Vagina (tissue), 2 donors: ENCODE data around the gene PEMT. TPM values are rescaled to one million over a fixed set of nuclear protein-coding genes. Genes with fewer than 3 reads are reported as not detected.
"Not testable (repeated sequence)": the region's sequence is repeated elsewhere in the genome, so short reads cannot be mapped to it uniquely, and the experiment has no call there.

Source experiments
- DNase-seq, 2 donors: peaks; one replicate each; pipeline ENCODE4 v3.0.0-alpha.2; 2017; ENCODE audit errors: extremely low spot score in 2 of 2
- H3K27ac ChIP-seq: fragments of 200-600 bp; sonication (generic); one replicate; pipeline ENCODE4 v1.5.1; 2019
- H3K27me3 ChIP-seq: fragments of 200-600 bp; sonication (generic); one replicate; pipeline ENCODE4 v1.5.1; 2019
- H3K36me3 ChIP-seq, 2 donors: fragments of 200-600 bp; sonication (generic); one replicate each; pipeline ENCODE4 v1.5.1; 2017 to 2019
- H3K4me1 ChIP-seq: fragments of 200-600 bp; sonication (generic); one replicate; pipeline ENCODE4 v1.5.1; 2019
- H3K4me3 ChIP-seq, 2 donors: fragments of 200-600 bp; sonication (generic); 1 replicate in 1 of 2; 2 replicates in 1 of 2; pipeline ENCODE4 v1.5.1; 2016 to 2019
- H3K9me3 ChIP-seq: fragments of 200-600 bp; sonication (generic); one replicate; pipeline ENCODE4 v1.5.1; 2019
- CTCF ChIP-seq, 3 experiments: fragments of 450-650 bp in 2 of 3; fragments of 200-600 bp in 1 of 3; sonication (generic) in 1 of 3; IDR thresholded peaks; one replicate each; pipeline ENCODE4 v1.5.1; 2017 to 2019; ENCODE audit warnings: antibody characterized with exemption in 3 of 3, mild to moderate bottlenecking in 2 of 3, moderate library complexity in 2 of 3
- POLR2A ChIP-seq, 2 donors: fragments of 450-650 bp; IDR thresholded peaks; one replicate each; pipeline ENCODE4 v1.6.1; 2017; ENCODE audit warnings: antibody characterized with exemption in 2 of 2, mild to moderate bottlenecking in 2 of 2, moderate library complexity in 2 of 2
- POLR2AphosphoS5 ChIP-seq, 2 donors: sonication (generic); formaldehyde crosslinking; IDR thresholded peaks; one replicate each; pipeline ENCODE4 v1.9.0; 2017; ENCODE audit warnings: antibody characterized with exemption in 2 of 2, mild to moderate bottlenecking in 2 of 2, low read depth in 1 of 2; ENCODE audit not compliant: insufficient read depth in 1 of 2
- intact Hi-C: fragments of 100-400 bp; cut with DNase I; formaldehyde crosslinking; loops from one replicate; pipeline ENCODE4 v1.15.1; 2023
- total RNA-seq: library from RNA; depleted of rRNA; stranded (reverse); fragments of >200 nt; gene quantifications from one replicate; pipeline ENCODE4 v1.2.3, GENCODE V29; 2016

The PEMT gene
- total RNA-seq, 1 donor from 2014 or later = 37.3 TPM

- Histone ChIP-seq H3K4me3 (no peak overlapping the region), H3K4me1 (peaks cover 11% of the 10 kb centered on the region), H3K27ac (no peak overlapping the region), H3K9me3 (no peaks in the 10 kb centered on the region), H3K36me3 (peaks cover 0 to 22% of the 10 kb centered on the region in 2 donors), H3K27me3 (no peaks in the 10 kb centered on the region)
- intact Hi-C loops = no loop called here
- DNase-seq = no peak
- no peak for TF ChIP-seq POLR2AphosphoS5 (IDR thresholded peaks at IDR 0.05; ENCODE audit: insufficient read depth in 1 of 2, low read depth in 1 of 2)
- no peak for TF ChIP-seq CTCF (IDR thresholded peaks at IDR 0.05)
- TF ChIP-seq POLR2A (IDR thresholded peaks at IDR 0.05) = no peak
Measured at GRCh38 chr17:17487998-17488397, 103.5 kb downstream of the PEMT start.

- H3K9me3 ChIP-seq, intact Hi-C loops, H3K4me3 ChIP-seq, H3K27me3 ChIP-seq, DNase-seq, H3K27ac ChIP-seq: not testable (repeated sequence)
- H3K36me3 ChIP-seq = peaks cover 0 to 13% of the 10 kb centered on the region in 2 donors
- H3K4me1 ChIP-seq = peaks cover 19% of the 10 kb centered on the region
Measured at GRCh38 chr17:17486416-17486815, 105.1 kb downstream of the PEMT start.

GRCh38 chr17:17485420-17485819, 106.1 kb downstream of the PEMT start:
- intact Hi-C loops = no loop called here
- Histone ChIP-seq H3K27me3 (no peaks in the 10 kb centered on the region), H3K4me3 (no peak overlapping the region), H3K36me3 (peaks cover 0 to 9% of the 10 kb centered on the region in 2 donors), H3K4me1 (peaks cover 27% of the 10 kb centered on the region), H3K27ac (no peak overlapping the region), H3K9me3 (no peaks in the 10 kb centered on the region)
- no peak for TF ChIP-seq POLR2A (IDR thresholded peaks at IDR 0.05)
- no peak for TF ChIP-seq CTCF (IDR thresholded peaks at IDR 0.05)
- TF ChIP-seq POLR2AphosphoS5 (IDR thresholded peaks at IDR 0.05; ENCODE audit: insufficient read depth in 1 of 2, low read depth in 1 of 2) = no peak
- no peak for DNase-seq

- H3K27ac ChIP-seq = peak overlapping the region; percentile 7
- no peaks in the 10 kb centered on the region for H3K27me3 ChIP-seq
- no peak for DNase-seq
- intact Hi-C loops = no loop called here
- no peak overlapping the region for H3K4me3 ChIP-seq
- TF ChIP-seq POLR2AphosphoS5 (IDR thresholded peaks at IDR 0.05; ENCODE audit: insufficient read depth in 1 of 2, low read depth in 1 of 2) (no peak), CTCF (IDR thresholded peaks at IDR 0.05) (no peak), POLR2A (IDR thresholded peaks at IDR 0.05) (no peak)
- peaks cover 0 to 9% of the 10 kb centered on the region in 2 donors for H3K36me3 ChIP-seq
- no peaks in the 10 kb centered on the region for H3K9me3 ChIP-seq
- H3K4me1 ChIP-seq = peaks cover 36% of the 10 kb centered on the region
Measured at GRCh38 chr17:17484451-17484899, 107.0 kb downstream of the PEMT start.

GRCh38 chr17:17481860-17482259, 109.6 kb downstream of the PEMT start:
- Histone ChIP-seq H3K4me1 (peaks cover 60% of the 10 kb centered on the region), H3K36me3 (no peaks in the 10 kb centered on the region), H3K27me3 (no peaks in the 10 kb centered on the region), H3K4me3 (no peak overlapping the region), H3K27ac (no peak overlapping the region), H3K9me3 (no peaks in the 10 kb centered on the region)
- intact Hi-C loops = no loop called here
- DNase-seq = no peak
- TF ChIP-seq POLR2AphosphoS5 (IDR thresholded peaks at IDR 0.05; ENCODE audit: insufficient read depth in 1 of 2, low read depth in 1 of 2) = no peak
- no peak for TF ChIP-seq CTCF (IDR thresholded peaks at IDR 0.05)
- no peak for TF ChIP-seq POLR2A (IDR thresholded peaks at IDR 0.05)
